NCI-H82 treated with DMSO at 0.1 percent for 48 hours (cell line): ENCODE data around the gene CBFA2T3.

Experiments
- DNase-seq: peaks from one replicate; lab custom pipeline; 2025; ENCODE audit not compliant: unreplicated experiment; lab: John Stamatoyannopoulos, UW

CBFA2T3 gene

GRCh38 chr16:88844419-88845036, 132.5 kb downstream of the CBFA2T3 start:
- no peak for DNase-seq

- no peak for DNase-seq
Measured at GRCh38 chr16:88843256-88843655, 133.8 kb downstream of the CBFA2T3 start.

GRCh38 chr16:88842806-88843205, 134.2 kb downstream of the CBFA2T3 start:
- DNase-seq: no peak

GRCh38 chr16:88842308-88842756, 134.7 kb downstream of the CBFA2T3 start:
- DNase-seq: no peak

- DNase-seq: no peak
Measured at GRCh38 chr16:88841521-88842307, 135.3 kb downstream of the CBFA2T3 start.

- DNase-seq: no peak
Measured at GRCh38 chr16:88840600-88841215, 136.3 kb downstream of the CBFA2T3 start.

GRCh38 chr16:88839745-88840599, 137.0 kb downstream of the CBFA2T3 start:
- no peak for DNase-seq

GRCh38 chr16:88839026-88839529, 137.9 kb downstream of the CBFA2T3 start:
- DNase-seq: no peak

GRCh38 chr16:88838566-88838965, 138.4 kb downstream of the CBFA2T3 start:
- DNase-seq: no peak

GRCh38 chr16:88837806-88838205, 139.2 kb downstream of the CBFA2T3 start:
- DNase-seq: no peak

- no peak for DNase-seq
Measured at GRCh38 chr16:88836791-88837190, 140.2 kb downstream of the CBFA2T3 start.

GRCh38 chr16:88835818-88836217, 141.2 kb downstream of the CBFA2T3 start:
- DNase-seq: no peak

- DNase-seq: no peak
Measured at GRCh38 chr16:88835383-88835782, 141.6 kb downstream of the CBFA2T3 start.

GRCh38 chr16:88834670-88835069, 142.3 kb downstream of the CBFA2T3 start:
- no peak for DNase-seq

- DNase-seq: no peak
Measured at GRCh38 chr16:88833086-88833485, 143.9 kb downstream of the CBFA2T3 start.

GRCh38 chr16:88831838-88832237, 145.2 kb downstream of the CBFA2T3 start:
- no peak for DNase-seq

- DNase-seq: no peak
Measured at GRCh38 chr16:88830783-88831182, 146.2 kb downstream of the CBFA2T3 start.

GRCh38 chr16:88830258-88830657, 146.7 kb downstream of the CBFA2T3 start:
- no peak for DNase-seq

- DNase-seq: no peak
Measured at GRCh38 chr16:88828711-88829110, 148.3 kb downstream of the CBFA2T3 start.

GRCh38 chr16:88827727-88828126, 149.3 kb downstream of the CBFA2T3 start:
- DNase-seq: no peak
